A549 treated with dexamethasone at 1 μM for 4 hours (cell line): Measurements from ENCODE around the gene SREBF1. TPM values are rescaled to one million over a fixed set of nuclear protein-coding genes. Genes with fewer than 3 reads are reported as not detected.

ENCODE experiments used
- total RNA-seq: library from RNA; stranded (reverse); fragments of 200-300 nt; extraction: Qiagen RNA extraction; gene quantifications from 5 replicates; pipeline ENCODE4 v1.2.3, GENCODE V29; 2022

Gene SREBF1
- 57.2 to 81.2 TPM (median 75.6 TPM) in 5 replicates for total RNA-seq

GRCh38 chr17:17836818-17837379, at the start of gene SREBF1:
TSS of gene SREBF1 (minus strand) at chr17:17836986. CDS start at chr17:17836817, 169 bp downstream.

Other genes with a start within 250 kb of the SREBF1 start
- 57.4 to 68.2 TPM (median 61.9 TPM) in 5 replicates for gene PEMT, start 245.3 kb downstream of the SREBF1 start, total RNA-seq
- gene RAI1, start 155.5 kb downstream of the SREBF1 start, total RNA-seq = 35.1 to 51.1 TPM (median 45.2 TPM) in 5 replicates
- 14.4 to 25.4 TPM (median 23.5 TPM) in 5 replicates for gene TOM1L2, start 135.4 kb upstream of the SREBF1 start, total RNA-seq
- gene DRC3, start 135.9 kb upstream of the SREBF1 start, total RNA-seq = 1.6 to 3.4 TPM (median 2.1 TPM) in 5 replicates
- gene ATPAF2, start 202.2 kb upstream of the SREBF1 start, total RNA-seq = 17.3 to 29.8 TPM (median 28.7 TPM) in 5 replicates
- 8.9 to 11.8 TPM (median 10.9 TPM) in 5 replicates for gene GID4, start 202.4 kb upstream of the SREBF1 start, total RNA-seq